ENCODE results near the gene ARHGAP31. TPM values are rescaled to one million over a fixed set of nuclear protein-coding genes. Genes with fewer than 3 reads are reported as not detected.

ARHGAP31 gene
- total and polyA plus RNA-seq, 2 of the 8 experiments (the other 6 are each of a cell fraction or from before 2014, with no cell fraction given), result 1.1 to 7.6 TPM

GRCh38 chr3:119257654-119258410, 36.4 kb upstream of the ARHGAP31 start:
- no peak for FAIRE-seq
- H3K4me2 ChIP-seq (ENCODE audit: insufficient read depth in 1 of 2, low read depth in 2 of 2, low read length in 2 of 2), result no peak overlapping the region

More at GRCh38 chr3:119257654-119258410, 36.4 kb upstream of the ARHGAP31 start:
- H3K4me3 ChIP-seq (ENCODE audit: extremely low read depth in 1 of 4, insufficient read depth in 2 of 4, low read depth in 3 of 4, low read length in 4 of 4), result no peak overlapping the region
- no peaks in the 10 kb centered on the region for H3K23me2 ChIP-seq (ENCODE audit: low read depth, low read length)
- 88% methylated on average over 8 of the region's 8 CpGs; no CpG with 5 or more reads in 1 of the 2 experiments for WGBS, 2 experiments (ENCODE audit: extremely low coverage in 1 of 2, insufficient coverage in 1 of 2, insufficient read length in 1 of 2, insufficient replicate concordance in 2 of 2, low coverage in 1 of 2, low lambda C conversion rate in 2 of 2, missing lambda C conversion rate in 1 of 2)
- peak overlapping the region; percentile 3; the same call in 1 of the 2 replicates for H3K18ac ChIP-seq (ENCODE audit: extremely low read depth, low read length)
- no peak overlapping the region for H4K91ac ChIP-seq (replicated peaks; ENCODE audit: insufficient read length, low read length)
- POLR2A ChIA-PET (ENCODE audit: partially characterized antibody), result interaction anchor here (0.7 to 1.4 kb wide), 4 partner anchors 9 to 236 kb away, joined by 3 read pairs; partner anchors contain the start of gene TEX55
- peak overlapping the region; percentile 3; the same call in 1 of the 2 replicates for H2BK12ac ChIP-seq (ENCODE audit: low read depth, low read length)
- peaks cover 0 to 8% (median 7%) of the 10 kb centered on the region in 4 experiments; a peak in 3 of 7 replicates for H3K4me1 ChIP-seq (replicated peaks in 1 of 4; ENCODE audit: control insufficient read depth in 3 of 4, insufficient read depth in 4 of 4, low read length in 3 of 4)
- peak overlapping the region; percentile 1; the same call in 1 of the 2 replicates for H2BK20ac ChIP-seq (ENCODE audit: low read length)
- no peak overlapping the region for H3K4ac ChIP-seq (replicated peaks; ENCODE audit: insufficient read length, low read depth, low read length)
- no peak overlapping the region for H3K9ac ChIP-seq (replicated peaks in 1 of 4; ENCODE audit: extremely low read depth in 1 of 4, low read depth in 3 of 4, low read length in 3 of 4)
- peak overlapping the region; percentile 73; the same call in 1 of the 2 replicates for H2BK5ac ChIP-seq (ENCODE audit: low read depth, low read length)
- H2BK120ac ChIP-seq (replicated peaks; ENCODE audit: low read depth, low read length), result peak overlapping the region; percentile 1
- H3K27me3 ChIP-seq (replicated peaks in 1 of 4; ENCODE audit: control insufficient read depth in 3 of 4, extremely low read depth in 1 of 4, insufficient read depth in 3 of 4, low read length in 3 of 4), result no peaks in the 10 kb centered on the region; a peak in 2 of 7 replicates
- H3K36me3 ChIP-seq (ENCODE audit: control insufficient read depth in 2 of 4, insufficient read depth in 4 of 4, low read length in 3 of 4), result no peaks in the 10 kb centered on the region; a peak in 1 of 8 replicates
- no peak overlapping the region for H4K5ac ChIP-seq (ENCODE audit: insufficient read length, low read depth, low read length)
- H2AFZ ChIP-seq (ENCODE audit: low read length), result 0 out of 2 replicates have a peak overlapping the region, but pooled peaks have one; percentile 51
- no peak for DNase-seq (ENCODE audit: low read depth in 1 of 2, low spot score in 2 of 2)
- TF ChIP-seq CTBP2 (IDR thresholded peaks at IDR 0.05; ENCODE audit: borderline replicate concordance, insufficient read depth, insufficient read length, low read length) (no peak), JUN (IDR thresholded peaks at IDR 0.05; ENCODE audit: low read depth, low read length) (no peak), RAD21 (IDR thresholded peaks at IDR 0.05 in 1 of 2, conservative IDR thresholded peaks at IDR 0.05 in 1 of 2; ENCODE audit: low read depth in 2 of 2, low read length in 2 of 2) (no peak), ZNF274 (IDR thresholded peaks at IDR 0.05; ENCODE audit: borderline replicate concordance, extremely low read depth, low read length) (no peak), SRF (IDR thresholded peaks at IDR 0.05; ENCODE audit: low read depth, low read length) (peak; percentile 56; the same call in 1 of the 2 replicates), SIX5 (IDR thresholded peaks at IDR 0.05; ENCODE audit: low read depth, low read length) (no peak), FOSL1 (IDR thresholded peaks at IDR 0.05; ENCODE audit: insufficient read depth, low read depth, low read length) (no peak), HDAC2 (IDR thresholded peaks at IDR 0.05; ENCODE audit: borderline replicate concordance in 1 of 2, low read depth in 2 of 2, low read length in 2 of 2) (no peak)
- H2BK15ac ChIP-seq (ENCODE audit: low read length), result no peak overlapping the region
- H3K56ac ChIP-seq (replicated peaks; ENCODE audit: insufficient read length, low read depth, low read length), result no peak overlapping the region
- no peaks in the 10 kb centered on the region for H3K79me2 ChIP-seq (ENCODE audit: control insufficient read depth in 1 of 2, insufficient read depth in 2 of 2, low read length in 2 of 2)
- no peak overlapping the region for H4K8ac ChIP-seq (ENCODE audit: extremely low read depth, insufficient read depth, low read length)
- H3K9me3 ChIP-seq (ENCODE audit: insufficient read depth in 2 of 2, low read depth in 1 of 2, low read length in 1 of 2), result no peaks in the 10 kb centered on the region
- no peak overlapping the region for H3K23ac ChIP-seq (ENCODE audit: insufficient read length)
- no peak overlapping the region for H3K27ac ChIP-seq (ENCODE audit: low read depth, low read length)
- CTCF ChIA-PET (ENCODE audit: partially characterized antibody), result interaction anchor here (0.7 to 1.3 kb wide), 4 partner anchors 17 to 95 kb away, joined by 3 to 6 read pairs (median 3); no protein-coding TSS in a partner anchor
- H3K14ac ChIP-seq (ENCODE audit: insufficient read length), result no peak overlapping the region
- H4K20me1 ChIP-seq (replicated peaks in 1 of 2; ENCODE audit: control insufficient read depth in 1 of 2, insufficient read depth in 2 of 2, low read length in 2 of 2), result no peaks in the 10 kb centered on the region
- no peak overlapping the region for H2AK5ac ChIP-seq (ENCODE audit: low read depth, low read length)
- H3K79me1 ChIP-seq (ENCODE audit: low read depth, low read length), result no peaks in the 10 kb centered on the region

Measured in H1 (cell line).